Loucy (cell line): ENCODE results near the gene CCDC142.
"Not testable (repeated sequence)": the region's sequence is repeated elsewhere in the genome, so short reads cannot be mapped to it uniquely, and the experiment has no call there.

Experiments used
- EZH2phosphoT487 ChIP-seq: fragments of 200-600 bp; IDR thresholded peaks from 2 replicates; pipeline ENCODE4 v1.6.1; 2018; ENCODE audit warnings: antibody characterized with exemption, mild to moderate bottlenecking, moderate library complexity, borderline replicate concordance
- TF ChIP-seq, protein P1 (sequence below): fragments of 200-600 bp; sonication (generic); conservative IDR thresholded peaks from 2 replicates; pipeline ENCODE4 v1.5.1; 2014; ENCODE audit warnings: mild to moderate bottlenecking, antibody characterized with exemption, low read length

DNA sequence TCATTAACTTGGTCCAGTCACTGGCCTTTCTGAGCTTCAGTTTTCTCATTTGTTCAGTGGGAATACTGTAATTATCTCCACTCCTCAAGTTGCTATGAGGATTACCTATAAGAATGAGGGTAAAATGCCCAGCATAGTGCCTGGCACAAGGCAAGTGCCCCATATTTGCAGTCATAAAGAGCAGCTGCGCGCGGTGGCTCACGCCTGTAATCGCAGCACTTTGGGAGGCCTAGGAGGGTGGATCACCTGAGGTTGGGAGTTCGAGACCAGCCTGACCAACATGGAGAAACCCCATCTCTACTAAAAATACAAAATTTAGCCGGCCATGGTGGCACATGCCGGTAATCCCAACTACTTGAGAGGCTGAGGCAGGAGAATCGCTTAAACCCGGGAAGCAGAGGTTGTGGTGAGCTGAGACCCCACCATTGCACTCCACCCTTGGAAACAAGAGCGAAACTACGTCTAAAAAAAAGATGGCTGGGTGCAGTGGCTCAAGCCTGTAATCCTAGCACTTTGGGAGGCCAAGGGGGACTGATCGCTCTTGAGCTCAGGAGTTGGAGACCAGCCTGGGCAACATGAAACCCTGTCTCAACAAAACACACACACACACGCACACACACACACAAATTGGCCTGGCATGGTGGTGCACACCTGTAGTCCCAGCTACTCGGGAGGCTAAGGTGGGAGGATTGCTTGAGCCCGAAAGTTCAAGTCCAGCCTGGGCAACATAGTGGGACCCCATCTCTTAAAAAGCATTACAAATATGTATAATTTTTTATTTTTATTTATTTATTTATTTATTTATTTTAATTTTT is 40.1 kb downstream of the CCDC142 start:
- TF ChIP-seq, protein P1, sequence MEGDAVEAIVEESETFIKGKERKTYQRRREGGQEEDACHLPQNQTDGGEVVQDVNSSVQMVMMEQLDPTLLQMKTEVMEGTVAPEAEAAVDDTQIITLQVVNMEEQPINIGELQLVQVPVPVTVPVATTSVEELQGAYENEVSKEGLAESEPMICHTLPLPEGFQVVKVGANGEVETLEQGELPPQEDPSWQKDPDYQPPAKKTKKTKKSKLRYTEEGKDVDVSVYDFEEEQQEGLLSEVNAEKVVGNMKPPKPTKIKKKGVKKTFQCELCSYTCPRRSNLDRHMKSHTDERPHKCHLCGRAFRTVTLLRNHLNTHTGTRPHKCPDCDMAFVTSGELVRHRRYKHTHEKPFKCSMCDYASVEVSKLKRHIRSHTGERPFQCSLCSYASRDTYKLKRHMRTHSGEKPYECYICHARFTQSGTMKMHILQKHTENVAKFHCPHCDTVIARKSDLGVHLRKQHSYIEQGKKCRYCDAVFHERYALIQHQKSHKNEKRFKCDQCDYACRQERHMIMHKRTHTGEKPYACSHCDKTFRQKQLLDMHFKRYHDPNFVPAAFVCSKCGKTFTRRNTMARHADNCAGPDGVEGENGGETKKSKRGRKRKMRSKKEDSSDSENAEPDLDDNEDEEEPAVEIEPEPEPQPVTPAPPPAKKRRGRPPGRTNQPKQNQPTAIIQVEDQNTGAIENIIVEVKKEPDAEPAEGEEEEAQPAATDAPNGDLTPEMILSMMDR, result not testable (repeated sequence)
- TF ChIP-seq EZH2phosphoT487, result not testable (repeated sequence)
